GM21528 (cell line): ENCODE data around the gene RBP3.

Experiments used
- ATAC-seq: cut with Tn5 transposase; IDR thresholded peaks from one replicate; pipeline ENCODE4 v1.9.1; 2021; ENCODE audit warnings: mild to moderate bottlenecking, moderate library complexity; ENCODE audit not compliant: unreplicated experiment, low FRiP score

RBP3 gene

DNA sequence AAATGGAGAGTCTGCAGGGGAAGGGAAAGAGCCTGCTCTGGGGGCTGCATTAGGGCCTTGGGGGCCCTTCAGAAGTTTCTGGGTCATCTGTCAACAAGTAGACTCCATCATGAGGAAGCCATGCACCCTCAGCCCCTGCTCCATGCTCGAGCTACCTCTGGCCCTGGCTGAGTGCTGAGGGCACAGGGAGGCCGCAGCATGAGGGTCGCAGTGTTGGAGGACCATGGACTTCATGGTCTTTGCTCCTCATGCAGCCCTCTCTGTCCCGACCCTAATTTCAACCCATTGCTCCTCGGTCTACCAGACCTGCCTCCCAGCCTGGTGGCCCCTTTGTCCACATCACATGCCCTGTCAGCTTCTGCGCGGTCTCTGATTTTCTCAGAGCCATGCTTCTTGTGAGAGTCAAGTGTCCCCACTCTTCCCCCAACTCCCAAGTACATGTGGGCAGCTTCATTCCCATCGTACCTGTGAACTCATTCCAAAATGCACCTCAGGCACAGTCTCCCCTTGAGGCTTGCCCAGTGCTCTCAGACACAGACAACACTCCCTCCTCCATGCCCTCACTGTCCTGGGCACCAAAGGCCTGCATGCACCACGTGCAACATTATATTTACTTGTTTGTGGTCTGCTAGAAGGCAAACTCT lies 21.2 kb downstream of the RBP3 start:
- no peak for ATAC-seq

DNA sequence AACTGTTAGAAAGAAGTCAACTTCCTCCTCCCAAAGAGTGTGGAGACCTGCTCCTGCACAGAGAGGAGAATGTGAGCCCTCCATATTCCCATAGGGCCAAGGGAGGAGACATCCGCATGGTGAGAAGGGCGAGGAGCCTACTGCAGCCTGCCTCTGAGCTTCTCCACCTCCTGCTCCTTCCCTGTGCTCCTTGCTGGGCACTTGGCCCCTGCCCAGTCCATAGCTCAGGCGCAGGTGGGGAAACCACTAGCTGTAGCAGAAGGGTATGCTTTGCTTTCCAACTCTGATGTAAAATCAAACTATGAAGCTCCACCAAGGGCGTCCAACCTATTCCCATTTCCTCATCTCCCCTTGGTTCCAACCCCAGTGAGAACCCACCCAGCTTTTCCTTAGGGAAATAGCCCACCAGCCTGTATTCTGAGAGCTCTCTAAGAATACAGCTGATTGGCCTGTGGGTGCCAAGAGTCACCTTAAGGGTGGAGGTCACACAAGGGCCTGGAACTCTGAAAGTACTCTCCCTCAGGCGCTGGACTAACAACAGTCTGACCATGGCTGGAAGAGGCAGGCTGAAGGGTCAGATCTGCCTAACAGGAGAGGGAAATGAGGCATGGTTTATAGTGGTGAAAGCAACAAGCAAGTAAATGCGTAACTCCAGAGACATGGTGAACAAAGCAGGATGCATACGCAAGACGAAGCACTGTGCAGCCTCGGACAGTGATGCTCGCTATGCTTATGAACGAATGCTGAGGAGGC lies 22.0 kb downstream of the RBP3 start:
- ATAC-seq, result no peak

DNA sequence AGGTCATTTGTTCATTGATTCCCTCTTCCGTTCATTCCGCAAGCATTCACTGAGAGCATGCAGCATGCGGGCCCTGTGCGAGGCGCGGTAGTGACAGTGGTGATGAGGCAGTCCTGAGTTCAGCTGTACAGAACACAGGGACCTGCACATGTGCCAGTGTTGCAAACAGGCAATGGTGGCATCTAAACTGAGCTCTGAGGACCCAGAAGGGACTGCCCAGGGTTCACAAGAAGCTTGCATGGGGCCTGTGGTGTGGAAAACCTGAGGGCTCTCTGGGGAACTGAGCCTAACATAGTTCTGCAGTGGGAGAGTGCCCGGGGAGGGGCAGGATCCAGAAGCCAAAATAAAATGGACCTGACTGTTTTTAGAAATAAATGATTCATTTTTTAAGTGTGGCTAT lies 22.7 kb downstream of the RBP3 start:
- no peak for ATAC-seq

DNA sequence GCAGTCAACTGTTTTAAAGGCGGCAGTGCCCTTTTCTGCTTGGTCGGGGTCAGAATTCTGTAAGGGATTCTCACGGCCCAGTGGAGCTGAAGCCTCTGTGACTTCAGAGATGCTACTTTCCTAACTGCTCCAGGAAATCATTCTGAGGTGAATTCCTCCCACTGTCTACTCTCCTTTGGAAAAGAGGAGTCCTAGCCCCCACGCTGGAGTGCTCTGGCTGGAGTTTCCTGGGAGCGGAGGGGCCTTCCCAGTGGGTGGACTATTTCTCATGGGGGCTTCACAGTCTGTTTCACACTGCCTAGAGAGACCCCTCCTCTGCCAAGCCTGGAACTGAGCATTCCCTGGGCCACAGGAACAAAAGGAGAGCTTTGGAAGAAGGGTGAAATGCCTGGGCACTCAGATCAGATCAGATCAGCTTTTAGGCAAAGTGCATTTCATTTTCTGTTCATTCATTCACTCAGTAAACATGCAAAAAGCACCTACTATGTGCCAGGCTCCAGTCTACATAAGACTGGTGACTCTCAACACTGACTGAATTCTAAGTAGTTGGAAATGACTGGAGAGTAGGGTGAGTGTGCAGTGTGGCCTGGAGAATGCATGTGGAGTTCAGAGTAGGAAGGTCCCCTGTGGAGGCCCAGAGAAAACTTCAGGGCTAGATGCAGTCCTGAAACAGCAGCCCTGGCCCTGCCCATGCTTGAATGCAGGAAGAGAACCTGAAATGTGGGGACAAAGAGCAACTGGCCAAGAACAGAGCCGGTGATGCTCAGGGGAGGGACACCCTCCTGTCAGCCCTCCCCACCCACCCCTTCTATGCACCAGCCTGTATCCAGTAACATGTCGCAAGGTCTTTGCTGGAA lies 23.7 kb downstream of the RBP3 start:
- no peak for ATAC-seq

DNA sequence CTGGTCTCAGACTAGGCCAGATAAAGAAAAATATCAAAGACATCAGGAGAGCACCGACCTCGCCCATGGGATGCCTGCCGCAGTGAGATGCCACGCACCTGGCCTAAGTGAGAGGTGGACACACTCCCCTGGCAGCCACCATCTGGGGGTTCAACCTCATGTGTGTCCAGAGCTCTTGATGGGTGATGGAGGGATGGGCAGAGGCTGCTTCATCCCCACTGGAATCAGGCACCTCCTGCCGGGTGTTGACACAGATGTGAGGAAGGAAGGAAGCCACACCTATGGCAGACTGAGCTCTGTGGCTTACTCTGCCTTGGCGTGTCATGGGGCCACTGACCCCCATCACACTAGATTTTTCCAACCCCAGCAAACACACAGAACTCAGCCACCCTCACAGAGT lies 24.6 kb downstream of the RBP3 start:
- ATAC-seq, result no peak

DNA sequence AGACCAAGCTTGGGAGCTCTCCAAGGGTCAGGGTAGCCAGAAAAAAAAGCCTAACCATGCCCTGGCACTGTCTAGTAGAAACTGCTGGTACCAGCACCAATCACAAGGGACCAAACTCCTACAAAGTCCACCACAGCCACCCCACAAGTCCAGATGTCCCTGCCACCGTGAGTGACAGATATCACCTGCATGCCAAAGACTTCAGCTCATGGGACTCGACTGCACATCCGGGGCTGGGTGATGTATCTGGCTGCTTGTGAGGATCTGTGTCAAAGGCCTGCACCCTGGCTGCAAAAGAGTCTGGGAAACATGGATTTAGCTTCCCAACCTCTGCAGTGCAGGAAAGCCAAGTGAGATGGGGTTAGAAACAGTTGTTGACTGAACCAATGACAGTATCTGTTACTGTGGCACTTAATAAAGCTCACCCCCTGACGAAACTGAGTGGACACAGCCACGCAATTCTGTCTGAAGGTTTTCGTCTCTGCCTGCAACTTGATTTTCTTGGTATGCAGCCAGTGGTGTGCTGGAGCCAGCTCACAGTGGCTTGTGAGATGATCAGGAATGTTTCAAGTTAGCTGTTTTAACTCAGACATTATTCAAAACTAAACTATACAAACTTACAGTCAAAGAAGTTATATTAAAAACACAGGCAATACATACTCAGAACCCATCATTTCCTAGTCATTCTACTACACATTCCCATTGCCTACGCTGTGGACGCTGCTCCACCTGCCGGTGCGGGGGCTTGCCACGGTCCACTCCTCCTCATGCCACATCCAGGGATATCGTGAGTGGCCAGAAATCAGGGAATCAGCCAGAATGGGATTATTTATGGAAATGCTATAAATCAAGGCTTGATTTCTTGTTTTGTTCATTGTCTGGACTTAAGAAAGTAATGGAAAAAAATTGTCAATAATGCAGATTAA lies 26.7 kb downstream of the RBP3 start:
- no peak for ATAC-seq

DNA sequence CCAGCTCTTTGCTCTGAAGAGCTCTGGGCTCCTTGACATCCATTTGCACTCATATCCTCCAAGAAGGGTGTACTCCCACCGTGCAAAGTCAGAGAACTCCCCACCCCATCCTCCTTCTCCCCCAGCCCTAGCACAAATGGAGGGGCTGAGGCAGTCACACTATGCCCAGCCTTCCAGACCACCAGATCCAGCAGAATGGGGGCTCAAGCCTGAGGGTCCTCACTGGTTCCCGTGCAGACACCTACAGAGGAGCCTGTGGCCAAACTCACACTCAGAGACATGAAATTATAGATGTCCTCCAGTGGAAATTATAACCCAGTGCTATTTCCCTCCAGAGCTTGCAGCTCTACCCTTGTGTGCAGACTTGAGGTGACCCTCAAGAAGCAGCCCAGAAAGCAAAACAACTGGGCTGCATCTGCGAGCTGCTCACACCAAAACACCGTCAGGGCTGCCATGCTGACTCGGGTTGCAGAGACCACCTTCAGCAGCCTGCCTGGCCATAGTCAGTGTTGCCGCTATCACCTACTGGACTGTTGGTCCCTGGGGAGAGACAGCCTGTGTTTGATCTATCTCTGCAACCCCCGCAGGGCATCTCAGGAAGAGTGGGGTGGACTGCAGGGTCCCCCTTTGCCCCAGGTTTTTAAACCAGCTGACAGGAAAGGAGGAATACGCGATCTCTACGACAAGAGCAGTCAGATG lies 28.5 kb downstream of the RBP3 start:
- no peak for ATAC-seq

DNA sequence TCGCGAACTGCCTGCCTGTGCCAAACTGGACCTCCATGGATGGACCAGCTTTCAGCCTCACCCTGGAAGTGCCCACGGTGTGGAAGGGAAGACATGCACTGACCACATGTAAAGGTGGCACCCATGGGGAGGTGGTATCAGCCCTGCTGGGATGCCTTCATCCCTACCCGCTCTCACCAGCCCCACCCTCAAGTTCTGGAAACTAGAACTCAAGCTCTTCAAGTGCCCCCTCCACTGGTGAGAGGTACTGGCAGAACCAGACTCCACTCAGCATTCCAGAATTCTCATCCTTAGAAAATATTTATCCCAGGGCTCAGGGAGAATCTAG lies 30.0 kb downstream of the RBP3 start:
- ATAC-seq, result no peak

DNA sequence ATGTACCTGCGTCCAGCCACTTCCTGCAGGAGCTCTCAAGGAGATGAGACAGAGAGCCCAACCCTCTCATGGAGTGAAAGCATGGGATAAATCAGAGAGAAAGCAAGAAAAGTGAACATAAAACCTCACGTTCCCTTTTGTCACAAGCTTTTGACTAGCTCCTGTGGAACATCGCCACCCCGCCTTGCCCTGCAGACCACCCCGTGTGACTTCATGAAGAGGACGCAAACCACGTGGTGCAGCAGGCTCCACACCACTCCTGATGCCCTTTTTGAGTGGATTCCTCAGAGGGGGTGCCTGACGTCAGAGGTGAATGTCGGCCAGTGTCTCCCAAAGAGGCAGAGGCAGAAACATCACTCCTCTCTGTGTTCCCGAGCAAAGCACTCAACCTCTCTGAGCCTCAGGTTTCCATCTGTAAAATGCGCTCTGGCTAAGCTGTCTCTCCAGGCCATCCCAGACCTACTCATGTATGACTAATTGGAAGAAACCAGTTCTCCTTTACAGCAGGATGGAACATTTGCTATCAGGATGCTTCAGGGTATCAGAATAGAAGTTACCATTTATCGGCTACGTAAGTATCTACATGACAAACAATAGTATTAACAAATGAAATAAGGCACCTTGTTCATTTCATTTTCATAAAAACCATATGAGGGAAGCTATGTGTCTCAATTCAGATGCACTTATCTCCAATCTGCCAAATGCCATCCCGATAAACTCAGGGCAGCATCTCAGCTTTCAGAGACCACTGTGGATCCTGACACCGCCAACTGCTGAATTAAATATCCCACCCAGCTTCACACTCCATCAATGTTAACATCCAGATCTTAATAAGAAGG lies 30.7 kb downstream of the RBP3 start:
- no peak for ATAC-seq

DNA sequence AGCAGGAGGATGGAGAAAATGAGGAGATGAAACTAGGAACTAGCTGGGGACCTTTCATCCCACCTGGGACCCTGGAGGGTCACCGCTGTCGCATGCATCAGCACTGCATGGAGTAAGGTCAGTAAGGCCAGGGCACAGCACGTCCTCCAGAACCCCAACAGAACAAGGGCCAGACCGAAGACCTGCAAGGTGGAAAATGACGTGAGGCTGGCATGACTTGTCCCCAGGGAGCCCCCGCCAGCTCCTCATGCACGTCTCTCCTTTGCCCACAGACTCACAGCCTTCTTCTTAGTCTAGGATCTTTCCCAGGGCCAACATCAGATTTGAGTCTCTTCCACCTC lies 31.3 kb downstream of the RBP3 start:
- no peak for ATAC-seq

DNA sequence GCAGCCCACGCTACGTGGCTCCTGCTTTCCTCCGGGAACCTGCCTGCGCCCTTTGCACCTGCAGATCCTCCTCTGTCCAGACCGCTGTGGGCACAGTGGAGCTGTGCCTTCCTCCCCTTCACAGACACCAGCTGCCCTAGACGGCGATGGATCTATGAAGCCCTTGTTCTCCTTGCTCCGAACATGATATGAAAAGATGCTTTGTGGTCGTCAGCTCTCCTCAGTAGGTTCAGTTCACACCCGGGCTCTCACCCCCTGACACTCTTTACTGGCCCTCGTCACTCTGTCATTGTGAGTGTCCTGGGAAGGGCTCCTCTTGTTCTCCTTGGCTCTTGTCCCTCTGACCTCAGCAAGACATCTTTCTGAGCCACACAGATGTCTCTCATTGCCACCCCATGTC lies 31.7 kb downstream of the RBP3 start:
- ATAC-seq, result no peak

DNA sequence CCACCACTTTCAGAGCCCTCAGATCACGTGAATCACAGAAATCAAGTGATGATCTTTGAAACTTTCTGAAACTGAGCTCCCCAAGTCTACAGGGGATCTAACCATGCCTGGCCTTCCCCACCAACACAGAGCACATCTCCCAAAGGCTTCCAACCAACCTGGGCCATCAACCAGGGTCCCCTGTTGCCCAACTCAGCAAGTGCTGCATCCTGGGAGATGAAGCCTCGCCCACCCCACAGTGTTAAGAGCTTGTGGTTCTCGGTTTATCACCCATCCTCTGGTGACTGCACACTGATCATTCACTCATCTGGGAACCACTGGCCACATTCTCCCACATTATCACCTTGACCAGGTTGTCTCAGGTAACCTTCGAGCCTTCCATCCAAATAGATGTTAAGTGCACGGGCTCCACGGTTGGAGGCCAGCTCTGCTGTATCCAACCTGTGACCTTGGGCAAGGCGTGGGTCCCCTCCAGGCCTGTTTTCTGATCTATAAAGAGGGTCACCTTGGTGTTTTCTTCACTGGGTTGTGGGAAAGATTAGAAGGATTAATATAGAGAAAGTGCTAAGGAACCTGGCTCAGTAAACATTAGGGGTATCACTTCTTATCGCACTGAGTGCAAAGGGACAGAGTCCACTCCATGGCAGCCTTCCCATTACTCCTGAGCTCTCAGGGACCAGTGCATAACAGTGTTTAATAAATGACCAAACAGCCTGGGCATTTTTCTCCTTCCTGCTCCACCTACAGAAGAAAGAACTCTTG lies 32.4 kb downstream of the RBP3 start:
- ATAC-seq, result no peak

DNA sequence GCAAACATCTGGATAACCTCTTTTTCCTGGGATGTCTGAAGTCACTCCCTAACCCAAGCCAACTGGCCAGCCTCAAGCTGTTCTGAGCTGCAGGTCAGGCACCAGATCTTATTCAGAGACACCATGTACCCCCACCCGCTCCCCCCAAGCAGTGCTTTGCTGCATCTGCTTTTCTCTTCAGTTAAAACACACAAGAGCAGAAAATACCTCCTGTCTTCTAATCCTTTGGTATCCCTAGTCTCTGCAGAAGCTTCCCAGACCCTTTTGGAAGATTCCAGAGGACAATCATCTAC lies 32.9 kb downstream of the RBP3 start:
- no peak for ATAC-seq

DNA sequence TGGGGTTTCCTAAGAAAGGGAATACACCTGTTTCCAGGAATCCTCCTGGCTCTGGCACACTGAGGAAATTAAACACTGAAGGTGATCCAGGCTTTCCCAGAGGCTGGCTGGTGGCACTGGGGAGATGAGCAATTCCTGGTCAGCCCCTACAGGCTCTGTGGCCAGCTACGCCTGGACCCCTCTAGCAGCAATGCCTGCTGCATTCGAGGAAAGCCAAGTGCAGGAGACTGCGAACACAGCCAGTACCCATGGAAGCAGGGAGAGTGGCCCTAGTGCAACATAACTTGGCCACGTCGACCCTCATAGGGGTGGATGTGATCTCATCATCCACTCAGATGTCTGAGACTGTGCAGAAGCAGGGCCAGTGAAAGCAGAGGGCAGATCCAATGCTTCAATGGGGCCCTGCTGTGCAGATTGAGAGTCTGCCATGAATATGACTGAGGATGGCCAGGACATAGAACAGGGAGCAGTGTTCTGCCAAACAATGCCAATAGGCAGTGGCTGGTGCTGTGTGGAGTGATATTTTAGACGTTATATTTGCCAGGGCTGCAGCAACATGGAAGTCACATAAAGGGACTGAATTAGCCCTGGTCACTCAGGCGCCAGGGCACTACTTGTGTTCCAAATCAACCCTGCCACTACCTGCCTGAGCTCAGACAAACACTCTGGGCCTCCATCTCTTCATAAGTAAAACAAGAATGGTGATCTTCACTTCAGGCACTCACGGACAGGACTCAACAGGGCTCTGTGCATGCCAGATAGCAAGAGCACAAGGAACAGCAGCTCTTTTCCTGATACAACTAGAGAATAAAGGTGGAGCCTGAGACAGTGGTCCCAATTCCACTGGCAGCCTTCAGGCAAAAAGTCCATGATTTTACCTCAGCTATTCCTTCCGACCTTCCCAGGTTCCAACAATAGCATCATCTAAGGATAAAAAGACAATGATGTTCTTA lies 33.5 kb downstream of the RBP3 start:
- ATAC-seq, result no peak

DNA sequence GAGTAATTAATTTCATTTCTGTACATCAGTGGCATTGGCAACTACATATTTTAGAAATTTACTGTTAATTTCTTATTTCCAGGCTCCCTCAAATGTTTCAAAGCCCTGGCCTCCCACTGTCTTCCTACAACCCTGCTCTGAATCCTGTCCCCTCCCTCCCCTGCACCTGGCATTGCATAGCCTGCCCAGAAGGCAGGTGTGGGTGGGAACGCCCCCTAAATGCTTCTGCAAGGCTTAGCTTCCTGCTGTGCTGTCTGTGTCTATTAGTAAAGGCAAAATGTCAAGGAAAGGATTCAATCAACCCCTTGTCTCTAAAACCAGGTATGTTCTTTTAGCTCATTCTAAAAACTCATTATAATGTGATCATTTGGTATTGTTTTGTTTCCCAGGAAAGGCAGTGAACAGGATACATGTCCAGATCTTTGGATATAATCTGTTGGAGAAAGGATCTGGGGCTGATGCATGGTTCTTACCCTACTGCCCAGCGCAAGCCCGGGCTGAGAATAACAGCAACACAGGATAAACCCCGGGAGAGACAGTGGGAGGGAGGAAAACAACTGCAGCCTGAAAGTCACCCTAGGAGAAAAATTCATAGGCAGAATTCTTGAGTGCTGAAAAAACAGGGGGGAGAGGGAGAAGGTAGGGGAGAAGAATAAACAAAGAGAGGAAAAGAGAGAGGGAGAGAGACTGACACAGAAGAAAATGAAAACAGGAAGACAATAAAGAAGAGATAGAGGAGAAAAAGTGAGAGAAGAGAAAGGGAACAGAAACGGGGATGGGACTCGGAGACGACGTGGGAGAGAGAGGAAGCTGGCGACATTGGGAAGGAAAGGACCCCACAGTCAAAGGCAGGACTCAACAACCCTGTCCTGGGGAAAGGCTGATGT lies 35.3 kb downstream of the RBP3 start:
- no peak for ATAC-seq

DNA sequence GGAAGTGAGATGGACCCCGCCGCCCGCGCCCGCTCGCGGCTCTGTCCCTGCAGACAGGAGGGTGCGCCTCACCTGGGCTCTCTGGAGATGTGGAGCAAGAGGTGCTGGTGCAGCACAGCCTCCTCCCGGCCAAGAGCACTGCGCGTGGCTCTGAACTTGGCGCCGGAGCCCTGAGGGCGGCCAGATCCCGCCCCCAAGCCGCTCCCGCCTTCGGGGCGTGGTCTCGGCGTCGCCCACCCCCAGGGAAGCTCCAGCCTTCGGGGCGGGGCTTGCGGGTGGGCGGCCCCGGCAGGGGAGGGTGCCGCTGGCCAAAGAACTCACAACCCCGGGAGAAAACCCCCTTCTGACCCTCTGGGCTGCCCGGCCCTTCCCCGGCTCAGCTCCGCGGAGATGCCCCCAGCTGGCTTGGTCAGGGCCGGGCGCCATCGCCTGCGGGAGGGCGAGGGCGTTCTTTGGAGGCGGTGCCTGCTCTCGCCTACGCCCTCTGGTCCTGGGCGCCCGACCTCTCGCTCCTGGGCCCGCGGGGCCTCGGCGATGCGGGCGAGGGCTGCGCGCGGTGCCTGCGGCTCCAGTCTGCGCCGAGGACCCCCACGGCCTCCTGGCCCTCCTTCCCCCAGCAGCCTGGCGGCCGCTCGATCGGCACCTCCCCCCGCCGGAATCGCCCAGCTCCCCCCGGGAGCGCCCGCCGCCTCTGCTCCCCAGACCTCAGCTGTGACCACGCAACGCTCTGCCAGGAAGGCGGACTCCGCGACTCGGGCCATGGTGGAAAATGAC lies 36.2 kb downstream of the RBP3 start, which contains the start of gene ZNF488:
Gene ZNF488 (minus strand): TSS at position 146 of the 774 bp plus-strand sequence. CDS start 15,464 bp downstream, outside the sequence.
- peak; percentile 91 for ATAC-seq
